Activated CD8-positive, alpha-beta memory T cell treated with anti-CD3 and anti-CD28 coated beads, Interleukin-2, amount 10 ng/mL, durations not matched to agents 7 days and 5 days (primary cell): ENCODE measurements around the gene IDI1. TPM values are rescaled to one million over a fixed set of nuclear protein-coding genes. Genes with fewer than 3 reads are reported as not detected.

ENCODE experiments used
- ATAC-seq: fragments of 150-1000 bp; cut with Tn5 transposase; one replicate; pipeline ENCODE4 v1.10.0; 2021; ENCODE audit warnings: moderate library complexity
- CTCF ChIA-PET: fragments of 350-600 bp; sonication (Branson Sonifier 250); formaldehyde crosslinking; loops from one replicate; lab custom pipeline; 2021; ENCODE audit warnings: antibody characterized with exemption; lab: Charles Lee
- DNase-seq: peaks from one replicate; pipeline ENCODE4 v3.0.0-alpha.2; 2020
- H3K27ac Mint-ChIP-seq: one replicate; pipeline ENCODE4 v1.8.0; 2021; ENCODE audit warnings: mild to moderate bottlenecking, mixed read lengths
- H3K27me3 Mint-ChIP-seq: one replicate; pipeline ENCODE4 v1.8.0; 2021; ENCODE audit warnings: mixed read lengths
- H3K36me3 Mint-ChIP-seq: one replicate; pipeline ENCODE4 v1.8.0; 2021; ENCODE audit warnings: mild to moderate bottlenecking, mixed read lengths
- H3K4me1 Mint-ChIP-seq: one replicate; pipeline ENCODE4 v1.8.0; 2021; ENCODE audit warnings: mixed read lengths
- H3K4me3 Mint-ChIP-seq: one replicate; pipeline ENCODE4 v1.8.0; 2021; ENCODE audit warnings: mild to moderate bottlenecking, moderate library complexity, mixed read lengths
- H3K9me3 Mint-ChIP-seq: one replicate; pipeline ENCODE4 v1.8.0; 2022; ENCODE audit warnings: low read depth, mixed read lengths
- total RNA-seq, 2 experiments: library from RNA; stranded (reverse); gene quantifications; one replicate each; pipeline ENCODE4 v1.2.3, GENCODE V29; 2021

IDI1 gene
- total RNA-seq, 2 experiments from 2014 or later = 60.8 to 75.8 TPM

- no peak overlapping the region for H3K27ac Mint-ChIP-seq
- no peak for DNase-seq
- no peak overlapping the region for H3K4me3 Mint-ChIP-seq
- no peaks in the 10 kb centered on the region for H3K27me3 Mint-ChIP-seq
- peaks cover 62% of the 10 kb centered on the region for H3K36me3 Mint-ChIP-seq
- peaks cover 40% of the 10 kb centered on the region for H3K4me1 Mint-ChIP-seq
- H3K9me3 Mint-ChIP-seq = no peaks in the 10 kb centered on the region
- ATAC-seq = no peak
- CTCF ChIA-PET = interaction anchor here (0.7 kb wide), 1 partner anchor 58 kb away, joined by 3 read pairs; no protein-coding TSS in a partner anchor
Measured at GRCh38 chr10:992871-993270, 56.0 kb downstream of the IDI1 start.

GRCh38 chr10:992467-992866, 56.5 kb downstream of the IDI1 start:
- Mint-ChIP-seq H3K27me3 (no peaks in the 10 kb centered on the region), H3K9me3 (no peaks in the 10 kb centered on the region), H3K4me3 (no peak overlapping the region), H3K27ac (no peak overlapping the region), H3K36me3 (peaks cover 58% of the 10 kb centered on the region), H3K4me1 (peaks cover 40% of the 10 kb centered on the region)
- CTCF ChIA-PET = no interaction called here
- ATAC-seq (no peak), DNase-seq (no peak)

GRCh38 chr10:990808-991207, 58.1 kb downstream of the IDI1 start:
- CTCF ChIA-PET = no interaction called here
- Mint-ChIP-seq H3K9me3 (no peaks in the 10 kb centered on the region), H3K36me3 (peaks cover 44% of the 10 kb centered on the region), H3K4me1 (peaks cover 50% of the 10 kb centered on the region), H3K27me3 (no peaks in the 10 kb centered on the region), H3K27ac (peak overlapping the region; percentile 18), H3K4me3 (no peak overlapping the region)
- DNase-seq (no peak), ATAC-seq (no peak)

Other genes starting within 250 kb of the IDI1 start
- gene LARP4B, start 117.4 kb downstream of the IDI1 start, total RNA-seq = 100 to 1,000 TPM; 126 to 135 TPM
- gene GTPBP4, start 60.7 kb downstream of the IDI1 start, total RNA-seq = 10 to 100 TPM; 66.1 to 88.2 TPM
- gene IDI2, start 23.3 kb downstream of the IDI1 start, total RNA-seq = not detected
- gene WDR37, start 7.3 kb upstream of the IDI1 start, total RNA-seq = 10 to 100 TPM; 22.0 to 26.4 TPM